Cardiac fibroblast (primary cell): Measurements from ENCODE around the gene TMEM243.
A peak's percentile ranks its signal among the peaks of the same experiment; 100 is the strongest.
"Not testable (repeated sequence)": the region's sequence is repeated elsewhere in the genome, so short reads cannot be mapped to it uniquely, and the experiment has no call there.

Experiments
- DNase-seq, 2 donors: peaks; one replicate each; pipeline versions ENCODE4 v3.0.0 to v3.0.0-alpha.2; 2010; ENCODE audit warnings: low read depth in 2 of 2
- H3K4me3 ChIP-seq, 2 donors: replicated peaks in 1 of 2; 1 replicate in 1 of 2; 2 replicates in 1 of 2; pipeline ENCODE4 v1.5.1; 2011; ENCODE audit warnings: low read depth in 2 of 2, low read length in 2 of 2, mild to moderate bottlenecking in 2 of 2, moderate library complexity in 1 of 2
- CTCF ChIP-seq: IDR thresholded peaks from one replicate; pipeline ENCODE4 v1.5.1; 2011; ENCODE audit warnings: low read depth, mild to moderate bottlenecking, low read length, inconsistent platforms

Gene TMEM243

GRCh38 chr7:87212498-87212897 lies 7.0 kb downstream of the TMEM243 start:
- H3K4me3 ChIP-seq: no peak overlapping the region
- no peak for TF ChIP-seq CTCF
- DNase-seq: no peak

- no peak overlapping the region for H3K4me3 ChIP-seq
- DNase-seq: no peak
- TF ChIP-seq CTCF: no peak
These were observed 9.0 kb downstream of the TMEM243 start for GRCh38 chr7:87210506-87210905.

DNA sequence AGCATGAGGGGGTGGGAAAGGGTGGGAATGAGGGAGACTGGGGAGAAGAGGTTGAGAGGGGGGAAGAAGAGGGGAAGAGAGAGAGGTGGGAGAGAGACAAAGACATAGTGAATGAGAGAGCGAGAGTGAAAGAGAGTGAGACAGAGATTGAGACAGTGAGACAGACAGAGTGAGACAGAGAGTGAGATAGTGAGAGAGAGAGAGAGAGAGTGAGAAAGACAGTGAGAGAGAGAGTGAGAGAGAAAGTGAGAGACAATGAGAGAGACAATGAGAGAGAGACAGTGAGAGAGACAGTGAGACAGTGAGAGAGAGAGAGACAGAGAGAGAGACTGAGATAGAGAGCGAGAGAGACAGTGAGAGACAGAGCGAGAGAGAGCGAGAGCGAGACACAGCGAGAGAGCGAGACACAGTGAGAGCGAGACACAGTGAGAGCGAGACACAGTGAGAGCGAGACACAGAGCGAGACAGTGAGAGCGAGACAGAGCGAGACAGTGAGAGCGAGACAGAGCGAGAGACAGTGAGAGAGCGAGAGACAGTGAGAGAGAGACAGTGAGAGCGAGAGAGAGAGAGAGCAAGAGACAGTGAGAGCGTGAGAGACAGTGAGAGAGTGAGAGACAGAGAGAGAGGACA lies 10.1 kb downstream of the TMEM243 start:
- no peak for TF ChIP-seq CTCF
- no peak for DNase-seq
- no peak overlapping the region for H3K4me3 ChIP-seq

DNA sequence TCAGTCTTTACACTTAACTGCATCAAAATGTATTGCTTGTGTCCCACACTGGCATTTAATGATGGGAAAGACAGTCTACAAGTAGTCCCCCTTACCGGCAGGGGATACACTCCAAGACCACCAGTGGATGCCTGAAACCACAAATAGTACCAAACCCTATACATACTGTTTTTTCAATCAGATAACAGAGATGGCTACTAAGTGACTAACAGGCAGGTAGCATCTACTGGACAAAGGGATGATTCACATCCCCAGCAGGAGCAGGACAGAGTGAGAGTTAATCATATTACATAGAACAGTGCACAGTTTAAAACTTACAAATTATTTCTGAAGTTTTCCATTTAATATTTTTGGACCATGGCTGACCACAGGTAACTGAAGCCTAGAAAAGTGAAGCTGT lies 13.2 kb downstream of the TMEM243 start:
- H3K4me3 ChIP-seq: no peak overlapping the region
- DNase-seq: peak in 1 of 2 donors; percentile 56
- no peak for TF ChIP-seq CTCF

- not testable (repeated sequence) for DNase-seq, H3K4me3 ChIP-seq
These were observed 13.8 kb downstream of the TMEM243 start for GRCh38 chr7:87205701-87206100.

- TF ChIP-seq CTCF: no peak
- no peak for DNase-seq
- no peak overlapping the region for H3K4me3 ChIP-seq
These were observed 14.6 kb downstream of the TMEM243 start for GRCh38 chr7:87204933-87205332.

DNA sequence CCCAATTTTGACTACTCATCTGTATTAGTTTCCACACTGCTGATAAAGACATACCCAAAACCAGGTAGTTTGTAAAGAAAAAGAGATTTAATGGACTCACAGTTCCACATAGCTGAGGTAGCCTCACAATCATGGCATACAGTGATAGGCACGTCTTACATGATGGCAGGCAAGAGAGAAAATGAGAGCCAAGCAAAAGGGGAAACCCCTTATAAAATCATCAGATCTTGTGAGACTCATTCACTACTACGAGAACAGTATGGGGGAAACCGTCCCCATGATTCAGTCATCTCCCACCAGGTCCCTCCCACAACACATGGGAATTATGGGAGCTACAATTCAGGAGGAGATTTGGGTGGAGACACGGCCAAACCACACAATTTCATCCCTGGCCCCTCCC lies 15.6 kb downstream of the TMEM243 start:
- H3K4me3 ChIP-seq, DNase-seq: not testable (repeated sequence)

- TF ChIP-seq CTCF: no peak
- DNase-seq: no peak
- no peak overlapping the region for H3K4me3 ChIP-seq
These were observed 16.8 kb downstream of the TMEM243 start for GRCh38 chr7:87202705-87203104.
